IPS-11a (cell line): ENCODE measurements around the gene GARIN3.
"Not testable (repeated sequence)": the region's sequence is repeated elsewhere in the genome, so short reads cannot be mapped to it uniquely, and the experiment has no call there.

ENCODE experiments used
- H3K4me3 ChIP-seq: one replicate; pipeline ENCODE4 v1.5.1; 2013; ENCODE audit warnings: low read depth, low read length, control low read depth

Gene GARIN3

GRCh38 chr5:157186309-157187045, 20.4 kb upstream of the GARIN3 start:
- no peak overlapping the region for H3K4me3 ChIP-seq

GRCh38 chr5:157185122-157185521, 19.1 kb upstream of the GARIN3 start:
- not testable (repeated sequence) for H3K4me3 ChIP-seq

GRCh38 chr5:157184117-157184670, 18.1 kb upstream of the GARIN3 start:
- no peak overlapping the region for H3K4me3 ChIP-seq

GRCh38 chr5:157182143-157182757, 16.2 kb upstream of the GARIN3 start:
- no peak overlapping the region for H3K4me3 ChIP-seq

GRCh38 chr5:157180374-157181264, 14.6 kb upstream of the GARIN3 start, which contains the start of gene ITK:
Gene ITK (plus strand): TSS chr5:157180840. CDS start chr5:157180978, 138 bp downstream.
- H3K4me3 ChIP-seq: no peak within 1 kb of the TSS

GRCh38 chr5:157178966-157179365, 12.9 kb upstream of the GARIN3 start:
- H3K4me3 ChIP-seq: no peak overlapping the region

GRCh38 chr5:157177953-157178352, 11.9 kb upstream of the GARIN3 start:
- no peak overlapping the region for H3K4me3 ChIP-seq

- H3K4me3 ChIP-seq: no peak overlapping the region
Observed at GRCh38 chr5:157175071-157175612, 9.1 kb upstream of the GARIN3 start.

- H3K4me3 ChIP-seq: no peak overlapping the region
Observed at GRCh38 chr5:157172403-157172802, 6.3 kb upstream of the GARIN3 start.

- H3K4me3 ChIP-seq: no peak overlapping the region
Observed at GRCh38 chr5:157168286-157168685, 2.2 kb upstream of the GARIN3 start.

GRCh38 chr5:157167214-157167621, 1.2 kb upstream of the GARIN3 start:
- no peak overlapping the region for H3K4me3 ChIP-seq

- no peak overlapping the region for H3K4me3 ChIP-seq
Observed at GRCh38 chr5:157165668-157166067, 396 bp downstream of the GARIN3 start.

GRCh38 chr5:157165261-157165660, 803 bp downstream of the GARIN3 start:
- no peak overlapping the region for H3K4me3 ChIP-seq

- H3K4me3 ChIP-seq: no peak overlapping the region
Observed at GRCh38 chr5:157164521-157164920, 1.5 kb downstream of the GARIN3 start.

- H3K4me3 ChIP-seq: no peak overlapping the region
Observed at GRCh38 chr5:157162919-157163510, 3.0 kb downstream of the GARIN3 start.

- no peak overlapping the region for H3K4me3 ChIP-seq
Observed at GRCh38 chr5:157161996-157162395, 4.1 kb downstream of the GARIN3 start.

- H3K4me3 ChIP-seq: no peak overlapping the region
Observed at GRCh38 chr5:157160001-157160400, 6.1 kb downstream of the GARIN3 start.

- H3K4me3 ChIP-seq: no peak overlapping the region
Observed at GRCh38 chr5:157159209-157159751, 6.8 kb downstream of the GARIN3 start.

- no peak overlapping the region for H3K4me3 ChIP-seq
Observed at GRCh38 chr5:157157293-157157891, 8.7 kb downstream of the GARIN3 start.

- H3K4me3 ChIP-seq: no peak overlapping the region
Observed at GRCh38 chr5:157155297-157155696, 10.8 kb downstream of the GARIN3 start.
